Astrocyte of the spinal cord (primary cell): ENCODE results near the gene PRDM15.

Experiments used
- DNase-seq: peaks from one replicate; pipeline ENCODE4 v3.0.0; 2011; ENCODE audit warnings: low read depth, low spot score
- H3K4me3 ChIP-seq: 2 replicates; pipeline ENCODE4 v1.5.1; 2011; ENCODE audit warnings: low read depth, mild to moderate bottlenecking, low read length, moderate library complexity
- CTCF ChIP-seq: IDR thresholded peaks from 2 replicates; pipeline ENCODE4 v1.5.1; 2012; ENCODE audit warnings: low read depth, mild to moderate bottlenecking, low read length, inconsistent platforms
- in situ Hi-C: cut with HindIII; loops from 2 replicates; pipeline ENCODE4 v1.10.0; 2017; ENCODE audit warnings: low sequenced_read_pairs

PRDM15 gene

GRCh38 chr21:41854426-41854995, 24.6 kb downstream of the PRDM15 start:
- in situ Hi-C loops, result no loop called here
- TF ChIP-seq CTCF, result no peak
- H3K4me3 ChIP-seq, result no peak overlapping the region
- DNase-seq, result no peak

- in situ Hi-C loops, result no loop called here
- no peak for DNase-seq
- no peak for TF ChIP-seq CTCF
- no peak overlapping the region for H3K4me3 ChIP-seq
These were observed 26.2 kb downstream of the PRDM15 start for GRCh38 chr21:41852929-41853320.

- TF ChIP-seq CTCF, result no peak
These were observed 26.8 kb downstream of the PRDM15 start for GRCh38 chr21:41852151-41852928.

GRCh38 chr21:41851090-41851790, 27.9 kb downstream of the PRDM15 start:
- H3K4me3 ChIP-seq, result no peak overlapping the region
- TF ChIP-seq CTCF, result no peak
- DNase-seq, result no peak
- in situ Hi-C loops, result no loop called here

More at GRCh38 chr21:41852151-41852928, 26.8 kb downstream of the PRDM15 start:
- DNase-seq, result no peak
- in situ Hi-C loops, result no loop called here
- no peak overlapping the region for H3K4me3 ChIP-seq

GRCh38 chr21:41850085-41850484, 29.1 kb downstream of the PRDM15 start:
- in situ Hi-C loops, result no loop called here
- TF ChIP-seq CTCF, result no peak
- no peak overlapping the region for H3K4me3 ChIP-seq
- no peak for DNase-seq

GRCh38 chr21:41848958-41849580, 30.1 kb downstream of the PRDM15 start:
- DNase-seq, result no peak
- in situ Hi-C loops, result no loop called here

More at GRCh38 chr21:41848958-41849580, 30.1 kb downstream of the PRDM15 start:
- TF ChIP-seq CTCF, result no peak
- H3K4me3 ChIP-seq, result no peak overlapping the region
